HG03520 (cell line): ENCODE measurements around the gene TTC3.

Source experiments
- ATAC-seq: cut with Tn5 transposase; IDR thresholded peaks from one replicate; pipeline ENCODE4 v1.9.1; 2021; ENCODE audit warnings: mild to moderate bottlenecking, moderate library complexity; ENCODE audit not compliant: unreplicated experiment

Gene TTC3

GRCh38 chr21:37146320-37147235, 73.5 kb downstream of the TTC3 start:
- no peak for ATAC-seq

GRCh38 chr21:37149411-37149810, 76.4 kb downstream of the TTC3 start:
- no peak for ATAC-seq

DNA sequence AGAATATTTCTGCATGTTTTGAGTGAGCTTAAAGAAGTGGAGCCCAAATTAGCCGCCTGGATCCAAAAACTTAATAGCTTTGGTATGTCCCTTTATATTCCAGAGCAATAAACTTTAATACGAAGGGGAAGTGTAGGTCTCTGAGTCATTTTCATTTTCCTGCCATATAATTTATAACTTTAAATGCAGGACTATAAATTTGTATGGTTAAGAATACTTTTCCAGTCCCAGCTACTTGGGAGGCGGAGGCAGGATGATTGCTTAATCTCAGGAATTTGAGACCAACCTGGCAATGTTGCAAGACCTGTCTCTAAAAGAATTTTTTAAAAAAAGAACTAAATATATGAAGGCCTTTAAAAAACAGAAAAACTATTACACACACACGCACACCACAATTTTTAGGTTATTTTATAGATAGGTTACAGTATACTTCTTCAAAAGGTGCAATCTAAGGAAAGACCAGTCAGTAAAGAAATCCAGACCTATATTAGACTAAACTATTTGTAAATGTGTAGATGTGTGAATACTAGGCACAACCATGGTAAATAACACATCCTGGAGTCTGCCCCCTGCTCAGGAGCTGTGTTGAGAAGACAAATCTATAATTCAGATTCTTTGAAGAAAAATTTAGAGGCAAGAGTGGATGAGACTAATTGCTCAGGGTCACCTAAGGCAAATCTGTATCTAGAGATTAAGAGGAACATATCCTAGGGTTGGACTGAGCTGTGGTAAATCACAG, 80.3 kb downstream of the TTC3 start:
- no peak for ATAC-seq

DNA sequence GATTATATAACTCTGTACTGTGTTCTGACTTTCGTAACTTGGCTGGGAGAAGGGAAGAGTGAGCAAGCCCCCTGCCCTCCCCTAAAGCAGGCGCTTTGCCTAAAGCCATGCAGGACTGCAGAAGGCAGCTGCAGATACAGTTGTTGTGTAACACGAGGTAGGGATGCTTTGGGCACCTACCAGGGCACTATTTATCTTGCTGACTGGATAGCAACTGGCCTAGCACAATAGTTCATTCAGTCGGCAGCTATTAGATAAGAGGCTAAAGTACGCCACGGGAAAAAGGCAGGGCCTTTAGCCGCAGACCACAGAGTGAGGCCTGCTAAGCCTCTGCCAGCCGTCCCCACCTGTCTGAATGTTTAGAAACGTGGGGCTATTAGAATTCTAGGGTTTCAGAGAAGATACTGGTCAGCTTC, 80.9 kb downstream of the TTC3 start:
- no peak for ATAC-seq

DNA sequence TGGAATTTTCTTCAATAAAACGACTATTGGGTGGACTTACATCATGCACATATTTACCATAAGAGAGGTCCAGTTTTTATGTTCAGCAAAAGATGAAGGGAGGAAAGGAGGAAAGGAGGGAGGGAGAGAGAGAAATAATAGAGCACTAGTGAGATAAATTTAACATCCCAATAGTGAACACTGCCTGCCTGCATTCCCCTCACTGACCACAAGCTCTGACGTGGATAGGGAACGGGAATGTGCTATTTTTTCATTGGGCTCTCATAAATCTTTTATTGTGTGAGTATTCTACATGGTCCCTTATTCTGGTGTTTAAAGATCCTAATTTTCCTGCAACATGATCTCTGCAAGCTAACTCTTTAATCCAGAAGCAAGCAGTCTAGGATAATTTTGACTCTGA, 82.1 kb downstream of the TTC3 start:
- ATAC-seq, result no peak

- no peak for ATAC-seq
These were observed 84.9 kb downstream of the TTC3 start for GRCh38 chr21:37157938-37158337.

- no peak for ATAC-seq
These were observed 86.2 kb downstream of the TTC3 start for GRCh38 chr21:37159053-37159776.

GRCh38 chr21:37159949-37160348, 86.9 kb downstream of the TTC3 start:
- ATAC-seq, result no peak

- ATAC-seq, result no peak
These were observed 91.7 kb downstream of the TTC3 start for GRCh38 chr21:37164742-37165141.

- no peak for ATAC-seq
These were observed 92.5 kb downstream of the TTC3 start for GRCh38 chr21:37165586-37165985.

DNA sequence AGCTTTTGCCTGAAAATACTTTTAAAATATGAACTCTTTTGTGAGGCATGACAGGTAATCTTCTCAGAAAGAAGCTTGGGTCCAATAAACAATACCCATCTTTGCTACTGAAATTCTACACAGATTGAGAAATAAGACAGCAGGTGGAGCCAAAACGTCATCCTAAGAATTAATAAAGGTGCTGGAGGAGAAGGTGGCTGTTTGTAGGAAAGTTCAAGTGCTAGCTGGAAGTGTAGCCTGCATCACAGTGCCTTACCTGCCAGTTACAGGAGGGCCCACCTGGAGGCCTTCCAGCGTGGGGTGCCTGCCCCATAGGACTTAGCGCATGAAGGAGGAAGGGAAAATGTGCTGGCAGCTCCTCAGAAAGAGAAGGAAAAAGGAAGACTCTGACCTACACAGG, 93.7 kb downstream of the TTC3 start:
- no peak for ATAC-seq

DNA sequence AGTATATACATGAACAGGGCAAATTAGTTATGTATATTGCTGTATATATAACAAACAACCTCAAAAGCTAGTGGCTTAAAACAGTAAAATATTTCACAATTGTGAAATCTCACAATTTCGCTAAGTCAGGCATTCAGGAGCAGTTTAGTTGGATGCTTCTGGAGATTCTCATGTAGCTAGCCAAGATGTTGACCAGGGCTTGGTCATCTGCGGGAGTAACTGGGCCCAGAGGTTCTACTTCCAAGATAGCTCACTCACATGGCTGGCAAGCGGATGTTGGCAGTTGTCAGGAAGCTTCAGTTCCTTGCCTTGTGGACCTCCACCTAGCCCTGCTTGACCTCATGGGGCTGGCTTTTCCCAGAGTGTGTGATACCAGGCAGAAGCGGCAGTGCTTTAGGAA, 95.6 kb downstream of the TTC3 start:
- no peak for ATAC-seq

DNA sequence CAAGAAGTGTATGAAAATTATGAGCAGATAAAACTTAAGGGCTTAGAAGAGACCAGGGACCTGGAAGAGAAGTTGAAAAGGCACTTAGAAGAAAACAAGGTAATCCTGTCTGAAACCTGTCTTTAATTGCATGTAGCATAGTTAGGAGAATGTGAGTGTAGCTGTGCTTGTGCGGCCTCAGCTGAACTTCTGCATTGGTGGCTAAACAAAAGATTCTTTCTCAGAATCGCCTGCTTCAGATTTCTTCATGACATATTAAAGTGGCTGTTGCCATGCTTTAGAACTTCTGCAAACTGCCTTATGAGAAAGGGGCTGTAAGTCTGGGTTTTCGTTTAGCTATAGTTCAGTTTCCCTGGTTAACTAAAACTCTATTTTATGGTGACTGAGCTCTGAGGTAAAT, 99.6 kb downstream of the TTC3 start:
- no peak for ATAC-seq

- no peak for ATAC-seq
These were observed 103.7 kb downstream of the TTC3 start for GRCh38 chr21:37176716-37177115.

- no peak for ATAC-seq
These were observed 108.0 kb downstream of the TTC3 start for GRCh38 chr21:37181059-37181458.

DNA sequence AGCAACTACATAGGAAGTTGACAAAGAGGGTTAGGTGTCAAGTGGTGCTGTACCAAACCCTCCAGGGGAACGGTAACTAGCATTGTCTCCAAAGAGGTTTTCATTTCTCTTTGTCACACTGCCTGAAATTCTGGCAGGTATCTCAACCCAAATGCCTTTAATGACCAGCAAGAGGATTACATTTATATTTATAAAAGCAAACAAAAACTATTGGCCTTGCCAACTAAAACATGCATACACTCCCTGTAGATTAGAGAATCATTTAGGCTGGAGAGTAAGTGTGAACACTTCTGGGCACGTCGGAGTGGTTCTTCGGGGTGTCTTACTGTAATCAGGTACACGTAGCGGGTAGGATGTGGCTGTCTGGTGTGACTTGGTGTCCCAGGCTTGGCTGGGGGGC, 109.2 kb downstream of the TTC3 start:
- no peak for ATAC-seq

DNA sequence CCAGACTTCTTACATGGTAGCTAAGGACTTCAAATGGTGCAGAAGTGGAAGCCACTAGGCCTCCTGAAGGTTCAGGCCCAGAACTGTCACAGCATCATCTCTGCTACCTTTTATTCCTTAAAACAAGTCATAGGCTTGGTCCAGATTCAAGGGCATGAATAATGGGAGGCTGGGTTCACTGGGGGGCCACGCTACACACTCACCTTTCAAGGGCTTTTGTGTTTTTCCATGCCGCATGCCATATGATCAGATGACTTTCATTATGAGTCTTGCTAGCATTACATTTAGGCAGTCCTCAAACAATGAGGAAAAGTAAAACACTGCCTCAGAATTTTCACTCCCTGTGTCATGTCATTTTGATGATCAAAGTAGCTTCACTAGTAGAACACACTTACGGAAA, 110.7 kb downstream of the TTC3 start:
- ATAC-seq, result no peak

DNA sequence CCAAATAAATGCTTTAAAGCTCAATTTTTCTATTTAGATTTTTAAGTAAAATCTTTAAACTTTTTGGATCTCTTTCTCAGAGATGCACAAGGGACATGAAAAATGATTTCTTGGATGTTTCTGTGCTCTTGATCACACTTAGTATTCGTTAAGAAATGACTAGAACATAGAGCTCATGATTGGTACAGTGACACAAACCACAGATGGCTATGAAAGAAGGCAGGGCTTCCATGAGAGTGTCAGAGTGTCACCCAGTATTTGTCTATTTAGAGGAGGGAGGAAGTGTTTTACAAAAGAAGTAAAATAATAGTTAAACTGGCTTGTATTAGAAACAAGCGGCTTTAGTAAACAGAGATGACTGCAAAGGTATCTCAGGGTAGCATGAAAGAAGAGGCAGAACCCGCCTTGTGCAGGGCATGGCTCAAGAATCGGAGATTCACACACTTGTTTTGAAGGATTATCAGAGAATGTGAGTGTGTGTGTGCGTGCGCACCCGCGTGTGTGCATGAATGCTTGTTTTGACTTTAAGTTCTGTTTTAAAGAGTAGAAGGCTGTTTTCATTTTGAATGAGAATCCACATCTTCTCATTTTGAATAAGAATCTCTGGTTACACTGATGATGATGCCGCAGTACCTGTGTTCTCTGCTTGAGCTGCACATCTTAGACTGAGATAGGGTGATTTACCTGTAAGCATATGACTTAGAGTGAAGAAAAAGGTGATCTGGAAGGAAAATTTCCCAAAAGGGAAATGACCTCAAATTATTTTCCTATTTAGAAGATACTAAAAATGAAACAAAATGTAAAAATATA, 111.9 kb downstream of the TTC3 start:
- no peak for ATAC-seq

- ATAC-seq, result no peak
These were observed 113.9 kb downstream of the TTC3 start for GRCh38 chr21:37186983-37187382.

DNA sequence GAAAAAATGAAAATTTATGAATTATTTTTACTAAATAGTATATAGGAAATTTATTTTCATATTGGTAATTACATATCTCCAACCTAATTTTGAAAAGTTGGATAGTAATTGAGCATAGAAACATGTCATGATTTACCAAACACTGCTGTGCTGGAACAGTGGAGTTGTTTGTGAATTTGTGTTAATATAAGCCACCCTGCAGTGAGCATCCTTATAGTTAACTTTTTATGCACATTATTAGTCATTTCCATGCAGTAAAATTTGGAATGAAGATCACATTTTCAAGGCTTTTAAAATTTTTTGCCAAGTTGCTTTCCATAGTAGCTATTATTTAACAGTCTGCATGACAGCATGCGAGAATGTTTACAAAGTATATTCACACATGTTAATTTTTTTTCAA, 115.8 kb downstream of the TTC3 start:
- ATAC-seq, result no peak

- no peak for ATAC-seq
These were observed 119.0 kb downstream of the TTC3 start for GRCh38 chr21:37192019-37192418.
